Large intestine (tissue), 3 donors: ENCODE results near the gene FAF1. TPM values are rescaled to one million over a fixed set of nuclear protein-coding genes. Genes with fewer than 3 reads are reported as not detected.

Experiments
- DNase-seq, 2 donors: peaks; one replicate each; pipeline versions ENCODE4 v3.0.0 to v3.0.0-alpha.2; 2013
- H3K27ac ChIP-seq: one replicate; pipeline ENCODE4 v1.5.1; 2013; ENCODE audit warnings: low read length
- H3K27me3 ChIP-seq: 2 replicates; pipeline ENCODE4 v1.6.1; 2013; ENCODE audit warnings: low read length; ENCODE audit not compliant: control insufficient read depth, insufficient read depth
- H3K36me3 ChIP-seq: 2 replicates; pipeline ENCODE4 v1.6.1; 2013; ENCODE audit warnings: low read length; ENCODE audit not compliant: control insufficient read depth, insufficient read depth
- H3K4me1 ChIP-seq: one replicate; pipeline ENCODE4 v1.6.1; 2013; ENCODE audit warnings: low read length; ENCODE audit not compliant: control insufficient read depth, insufficient read depth
- H3K4me3 ChIP-seq: one replicate; pipeline ENCODE4 v1.5.1; 2013; ENCODE audit warnings: low read length
- H3K9me3 ChIP-seq: one replicate; pipeline ENCODE4 v1.6.1; 2013; ENCODE audit warnings: mild to moderate bottlenecking, low read depth, low read length, moderate library complexity; ENCODE audit not compliant: control insufficient read depth
- WGBS: methylation state at CpG from one replicate; pipeline ENCODE4 v1.1.5; 2013; ENCODE audit warnings: low lambda C conversion rate; ENCODE audit not compliant: insufficient coverage; 5-methylcytosine and 5-hydroxymethylcytosine counted together
- polyA plus RNA-seq: library from polyadenylated mRNA; unstranded; fragments of 120-200 nt; gene quantifications from one replicate; pipeline ENCODE4 v1.2.1, GENCODE V29; 2013

FAF1 gene
- polyA plus RNA-seq, 1 donor: 47.1 TPM

DNA sequence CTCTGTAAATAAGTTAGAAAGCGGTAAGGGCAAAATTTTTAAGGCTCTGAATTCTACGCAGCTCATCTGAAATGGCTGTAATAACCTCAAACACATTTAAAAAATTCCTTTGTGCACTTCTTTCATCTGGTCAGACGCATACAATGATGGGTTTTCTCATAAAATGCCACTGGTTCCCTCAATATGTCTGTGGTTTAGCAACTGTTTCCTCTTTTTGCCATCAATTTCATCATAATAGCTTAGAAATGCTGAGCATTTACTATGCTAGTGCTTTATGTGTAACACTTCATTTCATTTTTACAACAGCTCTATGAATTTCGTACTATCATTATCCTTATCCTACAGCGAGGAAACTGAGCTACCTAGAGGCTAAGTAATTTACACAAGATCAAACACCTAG is 501.6 kb downstream of the FAF1 start:
- DNase-seq: no peak
- Histone ChIP-seq H3K4me3 (no peak overlapping the region), H3K9me3 (no peaks in the 10 kb centered on the region), H3K4me1 (no peaks in the 10 kb centered on the region), H3K27me3 (no peaks in the 10 kb centered on the region), H3K27ac (no peak overlapping the region), H3K36me3 (no peaks in the 10 kb centered on the region)
- WGBS: 96% methylated on average over 3 of the region's 5 CpGs

DNA sequence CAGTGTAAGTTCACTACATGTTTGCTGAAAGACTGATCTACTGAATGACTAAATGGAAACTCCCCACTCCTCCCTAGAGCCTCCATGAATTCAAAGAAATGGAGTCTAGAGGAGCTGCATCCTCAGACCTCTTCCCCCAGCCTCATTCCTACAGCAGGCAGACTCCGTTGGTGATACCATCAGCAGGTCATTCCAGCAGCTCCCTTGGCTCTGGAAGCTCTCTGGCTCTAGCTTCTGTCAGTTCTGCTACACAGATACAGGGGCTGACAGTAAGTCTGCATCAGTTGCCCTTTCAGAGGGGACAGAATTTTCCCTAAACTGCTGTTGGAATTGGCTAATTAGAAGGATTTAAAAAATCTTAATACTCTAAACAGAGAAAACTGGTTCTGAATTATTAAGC is 505.2 kb downstream of the FAF1 start:
- H3K9me3 ChIP-seq: no peaks in the 10 kb centered on the region
- DNase-seq: no peak
- WGBS: no CpG with 5 or more reads among the region's 1 CpG

DNA sequence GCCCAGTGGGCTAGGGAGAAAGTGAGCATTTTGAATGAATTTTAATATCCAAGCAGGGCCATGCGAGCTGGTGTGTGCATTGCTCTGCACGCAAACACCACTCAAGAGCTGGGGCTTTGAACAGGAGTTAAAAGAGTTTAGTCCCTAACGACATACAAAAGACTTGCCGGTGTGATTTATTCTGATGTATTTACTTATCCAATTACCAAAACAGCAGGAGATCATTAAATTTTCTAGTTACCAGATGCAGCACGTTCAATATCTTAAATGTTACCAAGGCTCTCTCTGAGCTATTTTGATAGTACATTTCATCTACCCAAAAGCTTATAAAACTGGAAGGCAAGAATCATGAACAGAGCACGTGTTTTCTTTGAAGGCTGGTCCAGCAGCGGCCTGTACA is 506.8 kb downstream of the FAF1 start:
- no peak for DNase-seq
- no peaks in the 10 kb centered on the region for H3K27me3 ChIP-seq
- peaks cover 4% of the 10 kb centered on the region for H3K36me3 ChIP-seq
- WGBS: no CpG with 5 or more reads among the region's 7 CpGs
- H3K4me3 ChIP-seq: no peak overlapping the region
- no peaks in the 10 kb centered on the region for H3K9me3 ChIP-seq
- no peaks in the 10 kb centered on the region for H3K4me1 ChIP-seq
- H3K27ac ChIP-seq: no peak overlapping the region

More for the DNA sequence above, 505.2 kb downstream of the FAF1 start:
- peaks cover 4% of the 10 kb centered on the region for H3K36me3 ChIP-seq
- H3K27me3 ChIP-seq: no peaks in the 10 kb centered on the region
- H3K27ac ChIP-seq: no peak overlapping the region
- H3K4me1 ChIP-seq: no peaks in the 10 kb centered on the region
- no peak overlapping the region for H3K4me3 ChIP-seq

DNA sequence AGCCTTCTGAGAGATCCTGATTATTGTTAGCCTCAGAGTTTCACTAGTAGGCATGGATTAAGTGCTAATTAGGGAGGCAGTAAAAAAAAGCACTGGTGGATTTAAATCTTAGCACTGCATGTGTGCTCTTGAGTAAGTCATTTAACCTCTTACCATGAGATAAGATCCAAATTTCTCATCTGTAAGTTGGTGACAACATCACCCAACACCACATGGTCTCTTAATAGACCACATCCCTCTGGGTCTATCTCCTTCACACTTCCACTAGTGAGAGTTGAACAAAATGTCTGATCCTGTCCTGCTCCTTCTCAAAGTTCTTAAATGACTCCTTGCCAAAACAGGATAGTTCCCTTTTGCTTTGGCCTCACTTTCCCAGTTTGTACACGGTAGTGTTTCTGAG is 507.4 kb downstream of the FAF1 start:
- no peaks in the 10 kb centered on the region for H3K9me3 ChIP-seq
- H3K27ac ChIP-seq: no peak overlapping the region
- H3K36me3 ChIP-seq: peaks cover 4% of the 10 kb centered on the region
- no peak for DNase-seq
- H3K27me3 ChIP-seq: no peaks in the 10 kb centered on the region
- no peaks in the 10 kb centered on the region for H3K4me1 ChIP-seq
- H3K4me3 ChIP-seq: no peak overlapping the region
- WGBS: no CpG with 5 or more reads among the region's 1 CpG

DNA sequence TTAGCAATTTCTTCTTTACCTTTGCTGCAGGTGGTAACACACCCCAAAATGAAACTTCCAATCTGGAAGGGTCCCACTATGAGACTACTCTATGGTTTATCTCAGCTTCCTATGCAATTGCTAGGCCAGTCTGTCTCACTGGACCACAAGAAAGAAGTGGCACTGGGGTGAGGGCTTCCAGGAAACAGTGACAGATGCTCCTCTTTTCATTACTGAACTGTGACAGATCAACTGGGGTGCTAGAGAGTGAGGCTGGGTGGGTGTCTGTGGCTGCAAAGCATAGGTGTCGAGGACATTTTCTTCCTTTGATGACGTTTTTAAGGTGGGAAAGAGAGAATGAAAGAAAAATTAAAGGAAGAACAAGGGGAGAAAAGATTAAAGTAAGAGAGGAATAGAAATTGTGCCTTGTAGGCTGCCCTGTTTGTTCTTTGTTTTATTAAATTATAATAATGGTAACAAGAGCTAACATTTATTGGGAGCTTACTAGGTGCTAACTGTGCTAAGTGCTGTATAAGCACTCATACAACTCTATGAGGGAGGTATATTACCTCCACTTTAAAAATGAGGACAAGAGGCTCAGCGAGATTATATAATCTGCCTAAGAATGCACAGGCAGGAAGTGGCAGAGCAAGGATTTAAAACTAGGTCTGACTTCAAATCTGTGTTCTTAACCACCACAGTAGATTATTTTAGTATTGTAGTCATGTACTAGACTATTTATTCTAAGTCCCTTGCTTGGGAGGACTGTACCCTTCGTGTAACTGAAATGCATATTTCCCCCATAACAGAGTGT is 509.0 kb downstream of the FAF1 start:
- Histone ChIP-seq H3K4me1 (no peaks in the 10 kb centered on the region), H3K27ac (no peak overlapping the region), H3K27me3 (no peaks in the 10 kb centered on the region), H3K36me3 (peaks cover 4% of the 10 kb centered on the region), H3K9me3 (no peaks in the 10 kb centered on the region), H3K4me3 (no peak overlapping the region)
- DNase-seq: no peak
- 100% methylated on average over 1 of the region's 4 CpGs for WGBS

DNA sequence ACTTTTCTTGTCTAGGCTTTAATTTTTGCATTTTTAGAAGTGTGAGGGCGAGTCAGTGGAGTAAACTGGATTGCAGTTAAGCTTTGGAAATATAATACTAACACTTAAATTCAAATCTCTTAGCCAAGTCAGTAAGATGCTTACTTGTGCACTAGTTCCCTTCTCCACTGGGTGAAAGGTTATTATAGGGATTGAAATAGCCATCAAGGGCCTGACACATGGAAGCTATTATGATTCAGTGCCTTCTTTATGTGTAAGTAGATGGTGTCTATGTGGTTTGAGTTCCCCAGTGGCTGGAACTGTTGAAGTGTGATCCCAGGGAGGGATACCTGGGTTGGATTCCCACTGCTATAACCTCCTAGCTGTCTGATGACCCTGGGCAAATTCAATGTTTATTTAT is 512.1 kb downstream of the FAF1 start:
- no peak overlapping the region for H3K4me3 ChIP-seq
- WGBS: no CpG with 5 or more reads among the region's 1 CpG

DNA sequence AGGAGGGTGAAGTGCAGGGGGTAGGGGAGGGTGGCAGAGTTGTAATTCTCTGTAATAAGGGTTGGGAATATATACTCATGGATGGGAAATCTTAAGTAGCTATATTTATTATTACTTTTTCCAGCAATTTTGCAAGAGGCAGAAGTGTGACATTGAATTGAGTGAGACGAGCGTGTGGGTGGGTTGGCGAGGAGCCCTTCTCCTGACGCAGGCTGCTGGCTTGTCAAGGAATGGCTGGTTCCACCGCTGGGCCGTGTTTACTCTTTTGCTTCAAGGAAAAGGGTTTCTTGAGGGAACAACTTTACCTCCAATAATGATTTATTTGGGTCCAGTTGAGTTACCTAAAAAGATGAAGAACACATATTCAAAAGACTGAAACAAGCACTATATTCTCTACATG is 518.9 kb downstream of the FAF1 start:
- no peaks in the 10 kb centered on the region for H3K9me3 ChIP-seq
- H3K4me3 ChIP-seq: no peak overlapping the region
- H3K4me1 ChIP-seq: no peaks in the 10 kb centered on the region
- H3K27me3 ChIP-seq: no peaks in the 10 kb centered on the region
- 100% methylated on average over 3 of the region's 6 CpGs for WGBS
- H3K27ac ChIP-seq: no peak overlapping the region
- no peak for DNase-seq
- H3K36me3 ChIP-seq: peaks cover 25% of the 10 kb centered on the region

More for the DNA sequence above, 512.1 kb downstream of the FAF1 start:
- Histone ChIP-seq H3K27ac (no peak overlapping the region), H3K4me1 (no peaks in the 10 kb centered on the region), H3K27me3 (no peaks in the 10 kb centered on the region), H3K36me3 (peaks cover 6% of the 10 kb centered on the region), H3K9me3 (no peaks in the 10 kb centered on the region)
- no peak for DNase-seq

DNA sequence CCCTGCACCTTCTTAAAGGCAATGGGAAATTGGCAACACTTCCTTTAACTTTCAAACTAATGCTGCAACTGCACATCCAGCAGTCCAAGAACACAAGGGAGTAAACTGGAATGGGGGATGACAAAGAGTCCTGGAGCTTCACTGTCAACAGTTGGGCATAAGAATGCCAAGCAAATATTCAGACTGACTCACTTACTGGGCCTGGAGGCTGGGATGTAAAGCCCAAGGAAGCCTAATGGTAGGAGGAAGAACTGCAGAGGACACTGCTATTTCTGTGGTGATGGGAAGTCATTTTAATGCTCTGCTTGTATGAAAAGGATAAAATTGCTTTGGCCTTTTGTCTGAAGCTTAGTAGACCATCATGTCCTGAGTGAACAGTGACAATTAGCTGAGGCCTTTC is 521.1 kb downstream of the FAF1 start:
- H3K27me3 ChIP-seq: no peaks in the 10 kb centered on the region
- peaks cover 25% of the 10 kb centered on the region for H3K36me3 ChIP-seq

DNA sequence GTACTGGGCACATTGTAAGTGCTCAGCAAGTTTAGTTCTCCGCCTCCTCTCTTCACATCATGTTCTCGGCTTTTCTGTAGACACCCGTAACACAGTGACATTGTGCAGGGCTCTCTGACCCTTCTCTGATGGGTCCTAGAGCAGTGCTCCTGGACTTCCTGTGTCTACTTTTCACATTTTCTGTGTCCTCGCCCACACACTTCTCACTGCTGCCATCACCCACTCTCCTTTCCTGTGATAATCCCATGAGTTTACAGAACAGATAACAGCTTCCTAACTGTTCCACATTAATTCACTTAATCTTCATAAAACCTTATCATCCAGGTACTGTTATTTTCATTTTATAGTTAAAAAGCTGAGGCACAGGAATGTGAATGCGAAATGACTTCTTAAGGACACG is 523.6 kb downstream of the FAF1 start:
- no peaks in the 10 kb centered on the region for H3K9me3 ChIP-seq

More for the DNA sequence above, 521.1 kb downstream of the FAF1 start:
- Histone ChIP-seq H3K4me3 (no peak overlapping the region), H3K27ac (no peak overlapping the region), H3K9me3 (no peaks in the 10 kb centered on the region), H3K4me1 (no peaks in the 10 kb centered on the region)
- DNase-seq: no peak

DNA sequence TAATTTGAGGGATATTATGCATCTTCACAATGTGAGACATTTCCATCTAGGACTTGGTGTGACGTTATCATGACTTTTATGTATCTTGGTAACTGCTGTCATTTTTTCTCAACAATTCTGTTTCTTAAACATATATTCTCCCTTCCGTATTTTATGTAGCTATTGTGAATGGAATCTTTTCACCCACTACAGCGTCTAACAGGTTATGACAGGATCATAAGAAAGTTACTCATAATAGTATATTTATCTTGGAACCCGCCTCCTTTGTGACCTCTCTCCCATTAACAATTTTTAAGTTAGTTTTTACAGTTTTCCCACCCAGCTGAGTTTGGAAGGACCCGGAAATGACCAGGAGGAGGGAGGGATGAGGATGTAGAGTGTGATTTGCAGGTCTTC is 530.1 kb downstream of the FAF1 start:
- Histone ChIP-seq H3K4me1 (peaks cover 7% of the 10 kb centered on the region), H3K27ac (no peak overlapping the region), H3K9me3 (peaks cover 3% of the 10 kb centered on the region), H3K36me3 (no peaks in the 10 kb centered on the region), H3K27me3 (peaks cover 76% of the 10 kb centered on the region), H3K4me3 (no peak overlapping the region)
- 4% methylated on average over 3 of the region's 5 CpGs for WGBS
- DNase-seq: no peak

More for the DNA sequence above, 523.6 kb downstream of the FAF1 start:
- Histone ChIP-seq H3K36me3 (peaks cover 21% of the 10 kb centered on the region), H3K4me3 (no peak overlapping the region), H3K27me3 (peaks cover 15% of the 10 kb centered on the region), H3K4me1 (peaks cover 7% of the 10 kb centered on the region), H3K27ac (no peak overlapping the region)
- WGBS: 92% methylated on average over 3 of the region's 6 CpGs
- no peak for DNase-seq
